Stimulated activated CD4-positive, alpha-beta T cell treated with anti-CD3 and anti-CD28 coated beads, Interleukin-1b, Interleukin-23, amount 100 ng/mL, for 4 hours (primary cell): ENCODE measurements around the gene CRHR1.

Source experiments
- DNase-seq, 2 donors: peaks; one replicate each; pipeline ENCODE4 v3.0.0-alpha.2; 2020; ENCODE audit warnings: low read depth in 2 of 2

The CRHR1 gene

DNA sequence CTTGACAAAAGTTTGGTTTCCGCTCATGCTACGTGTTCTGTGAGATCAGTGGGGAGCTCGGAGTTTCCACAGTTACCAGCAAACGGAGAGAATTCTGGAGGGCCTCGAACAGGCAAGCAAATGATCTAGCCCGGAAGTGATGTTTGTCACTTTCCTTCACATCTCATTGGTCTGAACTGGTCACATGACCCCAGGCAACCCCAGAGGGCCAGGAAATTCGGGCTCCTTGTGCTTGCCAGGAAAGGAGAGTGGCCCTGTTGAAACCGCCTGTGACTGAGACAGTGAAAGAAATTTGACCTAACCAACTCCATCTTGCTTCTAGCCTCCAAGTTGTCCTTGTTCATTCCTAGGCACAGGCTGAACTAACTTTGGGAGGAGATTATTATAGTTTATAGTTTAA is 83.6 kb downstream of the CRHR1 start:
- no peak for DNase-seq

DNA sequence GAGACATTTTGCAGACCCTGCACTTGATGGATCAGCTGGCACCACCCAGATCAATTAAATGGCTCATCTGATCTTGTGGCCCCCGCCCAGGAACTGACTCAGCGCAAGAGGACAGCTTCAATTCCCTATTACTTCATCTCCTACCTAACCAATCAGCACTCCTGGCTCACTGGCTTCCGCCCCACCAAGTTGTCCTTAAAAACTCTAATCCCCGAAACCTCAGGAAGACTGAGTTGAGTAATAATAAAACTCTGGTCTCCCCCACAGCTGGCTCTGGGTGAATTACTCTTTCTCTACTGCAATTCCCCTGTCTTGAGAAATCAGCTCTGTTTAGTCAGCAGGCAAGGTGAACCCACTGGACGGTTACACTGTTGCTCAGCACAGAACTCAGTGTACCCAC is 84.2 kb downstream of the CRHR1 start:
- DNase-seq: no peak

DNA sequence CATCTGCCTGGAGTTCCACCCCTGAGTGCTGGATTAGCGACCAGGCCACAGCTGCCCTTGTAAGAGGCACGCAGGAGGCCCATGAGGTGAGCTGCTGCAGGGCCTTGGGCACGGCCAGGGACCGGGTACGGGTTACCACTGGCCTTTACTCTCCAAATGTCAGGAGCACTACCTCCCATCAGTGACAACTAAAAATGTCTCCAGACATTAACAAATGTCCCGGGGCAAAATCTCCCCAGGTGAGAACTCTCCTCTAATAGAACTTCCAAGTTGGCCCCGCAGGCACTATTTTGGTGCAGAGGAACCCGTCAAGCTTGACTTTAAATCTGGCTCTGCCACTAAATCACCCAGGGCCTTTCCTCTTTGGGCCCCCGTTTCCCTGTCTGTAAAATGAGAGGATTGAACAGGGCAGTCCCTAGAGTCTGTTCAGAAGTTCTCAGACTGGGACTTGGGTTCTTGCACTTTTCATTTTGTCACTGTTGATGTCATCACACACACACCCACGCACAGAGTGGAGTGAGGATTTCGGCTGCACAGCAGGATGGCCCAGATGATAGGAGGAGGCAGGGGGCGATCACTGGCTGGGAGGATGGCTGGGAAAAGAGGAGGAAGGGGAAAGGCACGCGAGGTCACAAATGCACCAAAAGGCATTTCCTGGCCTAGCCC is 85.7 kb downstream of the CRHR1 start:
- no peak for DNase-seq

DNA sequence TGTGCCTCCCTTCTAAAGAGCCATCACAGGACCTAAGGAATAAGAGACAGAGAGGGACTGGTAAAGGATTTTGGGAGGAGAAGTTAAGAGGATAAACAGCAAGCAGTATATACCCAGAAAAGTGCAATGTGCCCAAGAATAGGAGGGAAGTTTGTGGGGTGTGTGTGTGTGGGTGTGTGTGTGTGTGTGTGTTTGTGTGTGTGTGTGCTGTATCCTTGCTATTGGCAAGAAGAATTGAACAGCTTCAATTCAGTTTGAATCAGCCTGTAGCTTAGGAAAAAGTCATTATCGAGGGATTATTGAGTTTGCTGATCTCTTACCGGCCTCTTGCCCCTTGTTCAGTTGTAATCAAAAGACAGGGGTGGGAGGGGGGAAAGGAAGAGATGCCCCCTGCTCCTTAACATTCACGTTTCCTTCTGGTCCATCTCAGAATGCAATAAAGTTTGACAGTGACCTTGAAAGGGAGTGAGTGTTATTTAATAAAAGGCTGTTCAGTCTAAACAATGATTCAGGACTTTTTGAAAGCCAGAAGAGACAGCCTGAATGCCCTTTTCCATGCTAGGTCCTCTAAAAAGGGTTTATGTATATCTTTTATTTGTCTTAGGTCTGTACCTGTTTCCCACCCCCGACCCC is 86.3 kb downstream of the CRHR1 start:
- DNase-seq: no peak

DNA sequence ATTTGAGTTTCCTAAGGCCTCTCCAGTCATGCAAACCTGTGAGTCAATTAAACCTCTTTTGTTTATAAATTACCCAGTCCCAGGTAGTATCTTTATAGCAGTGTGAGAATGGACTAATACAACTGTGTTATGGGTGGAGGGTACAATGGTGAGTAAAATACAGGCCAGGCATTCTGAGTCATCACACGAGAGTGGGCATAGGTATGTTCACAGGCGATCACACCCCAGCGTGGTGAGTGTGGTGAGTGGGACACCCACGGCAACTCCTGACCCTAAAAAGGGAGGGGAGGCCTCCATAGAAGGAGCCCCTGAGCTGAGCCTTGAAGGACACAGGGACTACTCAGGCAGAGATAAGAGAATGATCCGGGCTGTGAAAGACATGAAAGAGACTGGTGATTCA is 87.6 kb downstream of the CRHR1 start:
- DNase-seq: no peak

DNA sequence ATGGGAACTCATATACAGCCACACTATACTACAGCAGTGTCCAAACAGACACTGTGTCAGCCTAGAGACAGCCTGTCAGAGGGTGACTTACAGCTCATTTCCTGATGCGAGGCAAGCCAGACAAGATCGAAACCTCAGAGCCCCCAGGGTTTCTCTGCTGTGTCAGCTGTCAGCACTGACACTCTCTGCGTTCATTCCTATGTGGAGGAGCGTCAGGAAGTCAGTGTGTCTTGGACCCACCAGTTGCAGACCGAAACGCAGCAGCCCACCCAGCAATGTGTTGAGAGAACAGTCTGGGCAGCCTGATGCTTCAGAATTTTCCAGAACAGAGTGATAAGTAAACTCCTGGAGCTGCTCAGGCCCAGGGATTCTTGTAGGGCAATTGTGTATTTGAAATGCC is 89.6 kb downstream of the CRHR1 start:
- DNase-seq: no peak

GRCh38 chr17:45874151-45874550 is 90.0 kb downstream of the CRHR1 start:
- DNase-seq: no peak

DNA sequence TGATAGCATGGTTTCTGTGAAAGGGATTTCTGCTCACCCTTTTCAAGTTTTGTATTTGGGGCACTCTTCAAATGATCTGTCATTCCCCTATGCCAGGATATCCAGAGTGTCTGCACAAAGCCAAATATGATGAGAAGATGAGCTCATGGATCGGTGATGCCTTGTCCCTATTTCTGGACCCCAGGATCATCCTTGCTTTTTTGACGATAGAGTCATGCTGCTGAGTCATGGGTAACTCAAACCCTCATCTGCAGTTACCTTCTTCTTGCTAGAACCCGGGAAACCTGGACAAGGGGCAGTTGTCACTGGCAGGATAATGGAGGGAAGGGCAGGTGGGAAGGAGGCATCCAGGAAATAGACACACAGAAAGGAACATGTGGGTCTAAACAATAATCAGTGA is 92.4 kb downstream of the CRHR1 start:
- no peak for DNase-seq

DNA sequence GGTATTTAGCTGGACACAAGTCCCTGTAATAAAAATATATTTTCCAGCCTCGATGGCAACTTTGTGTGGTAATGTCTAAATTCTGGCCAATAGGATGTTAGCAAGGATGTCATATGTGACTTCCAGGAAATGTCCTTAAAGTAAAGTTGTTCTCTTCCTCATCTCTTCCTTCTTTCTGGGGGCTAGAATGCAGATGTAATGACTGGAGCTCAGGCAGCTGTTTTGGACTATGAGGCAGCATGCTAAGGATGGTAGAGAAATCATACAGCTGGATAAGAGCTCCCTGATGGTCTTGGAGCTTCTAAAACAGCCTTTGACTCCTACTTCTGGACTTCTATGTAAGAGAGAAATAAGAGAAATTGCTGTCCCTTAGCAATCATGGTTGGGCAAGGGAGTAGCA is 93.3 kb downstream of the CRHR1 start:
- DNase-seq: no peak

DNA sequence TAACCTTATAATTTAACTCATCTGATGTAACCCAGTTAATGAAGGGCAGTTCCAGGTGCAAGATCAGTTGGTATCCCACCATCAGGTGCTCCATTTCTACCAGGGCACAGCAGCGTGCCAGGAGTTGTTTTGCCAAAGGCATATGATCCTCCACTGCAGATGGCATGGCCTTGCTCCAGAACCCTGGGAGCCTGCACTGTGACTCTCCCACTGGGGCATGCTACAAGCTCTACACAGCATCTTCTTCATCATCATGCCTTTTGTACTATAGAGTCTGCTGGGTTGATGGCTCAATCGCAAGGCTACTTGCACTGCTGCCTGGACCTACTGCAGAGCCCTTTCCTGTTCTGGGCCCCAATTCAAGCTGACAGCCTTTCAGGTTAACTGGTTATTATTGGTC is 98.9 kb downstream of the CRHR1 start:
- no peak for DNase-seq
